NCI-H146 treated with DMSO at 0.1 percent for 48 hours (cell line): ENCODE measurements around the gene RAB11A.

Experiments
- DNase-seq: peaks from one replicate; lab custom pipeline; 2025; ENCODE audit not compliant: unreplicated experiment; lab: John Stamatoyannopoulos, UW

Gene RAB11A

DNA sequence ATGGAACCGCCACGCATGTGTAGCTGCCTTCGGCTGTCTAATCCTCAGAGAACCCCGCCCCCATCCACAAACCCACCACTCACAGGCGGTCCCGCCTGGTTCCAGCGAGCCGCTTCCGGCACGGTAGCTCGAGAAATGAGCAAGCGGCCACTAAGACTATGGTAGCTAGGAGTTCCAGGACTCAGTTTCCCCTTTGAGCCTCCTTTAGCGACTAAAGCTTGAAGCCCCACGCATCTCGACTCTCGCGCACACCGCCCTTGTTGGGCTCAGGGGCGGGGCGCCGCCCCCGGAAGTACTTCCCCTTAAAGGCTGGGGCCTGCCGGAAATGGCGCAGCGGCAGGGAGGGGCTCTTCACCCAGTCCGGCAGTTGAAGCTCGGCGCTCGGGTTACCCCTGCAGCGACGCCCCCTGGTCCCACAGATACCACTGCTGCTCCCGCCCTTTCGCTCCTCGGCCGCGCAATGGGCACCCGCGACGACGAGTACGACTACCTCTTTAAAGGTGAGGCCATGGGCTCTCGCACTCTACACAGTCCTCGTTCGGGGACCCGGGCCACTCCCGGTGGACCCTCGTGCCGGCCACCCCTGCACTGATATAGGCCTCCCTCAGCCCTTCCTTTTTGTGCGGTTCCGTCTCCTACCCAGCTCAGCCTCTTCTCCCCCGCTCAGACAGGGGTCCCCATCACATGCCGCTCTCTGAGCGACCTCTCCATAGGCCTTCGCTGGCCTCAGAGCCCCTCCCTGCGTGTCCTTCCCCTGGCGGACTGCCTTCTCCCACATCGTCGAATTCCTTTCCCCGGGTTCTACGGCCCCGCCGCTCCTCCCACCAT is at the start of gene RAB11A:
Gene RAB11A, plus strand, starts transcription at position 366 of the 828 bp plus-strand sequence. Its CDS starts 95 bp downstream, at position 461.
- DNase-seq: peak; percentile 71

DNA sequence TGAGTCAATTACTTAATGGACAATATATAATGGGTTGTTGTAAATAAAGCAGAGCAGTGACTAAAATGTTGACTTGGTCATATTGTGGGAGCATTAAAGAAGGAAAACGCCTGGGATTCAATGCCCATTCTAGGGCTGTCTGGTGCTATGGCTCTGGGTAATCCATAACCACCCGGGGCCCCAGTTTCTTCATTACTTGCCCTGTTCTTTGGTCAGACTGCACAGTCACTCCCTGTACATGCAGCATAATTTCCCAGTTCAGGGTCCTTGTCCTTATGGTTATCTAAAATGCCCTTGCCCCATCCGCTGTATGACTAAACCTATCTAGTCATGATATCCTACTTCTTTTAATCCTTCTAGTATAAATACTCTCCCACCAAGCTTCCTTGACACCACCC is 49.7 kb upstream of the RAB11A start:
- DNase-seq: no peak

GRCh38 chr15:65821070-65821469 is 48.2 kb upstream of the RAB11A start:
- DNase-seq: peak; percentile 67

GRCh38 chr15:65822316-65822715 is 47.0 kb upstream of the RAB11A start:
- no peak for DNase-seq

DNA sequence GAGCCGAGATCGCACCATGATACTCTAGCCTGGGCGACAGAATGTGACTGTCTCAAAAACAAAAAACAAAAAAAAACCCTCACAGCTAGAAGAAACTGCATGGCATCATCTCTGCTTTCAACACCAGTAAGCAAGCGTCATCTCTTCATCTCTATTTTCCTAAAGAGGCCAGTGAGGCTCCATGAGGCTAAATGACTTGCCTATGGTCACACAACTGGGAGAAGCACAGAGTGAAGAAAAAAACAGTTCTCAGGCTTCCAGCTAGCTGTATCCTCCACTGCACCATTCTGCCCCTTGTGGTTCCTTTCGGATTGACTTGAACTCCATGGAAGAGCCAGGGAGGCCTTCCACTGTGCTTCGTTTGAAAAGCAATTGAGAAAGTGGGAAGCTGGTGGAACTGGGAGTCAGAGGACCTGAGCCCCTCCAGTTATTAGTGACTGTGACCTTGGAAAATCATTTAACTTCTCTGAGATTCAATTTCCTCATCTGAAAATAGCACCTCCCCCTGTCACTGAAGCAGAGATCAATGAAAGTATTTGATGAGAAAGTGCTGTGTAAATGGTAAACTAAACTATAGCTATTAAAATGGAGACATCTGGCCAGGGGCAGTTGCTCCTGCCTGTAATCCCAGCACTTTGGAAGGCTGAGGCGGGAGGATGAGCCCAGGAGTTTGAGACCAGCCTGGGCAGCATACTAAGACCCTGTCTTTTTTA is 45.1 kb upstream of the RAB11A start:
- peak; percentile 59 for DNase-seq

- DNase-seq: no peak
Observed at GRCh38 chr15:65824941-65825544, 44.2 kb upstream of the RAB11A start.

- DNase-seq: no peak
Observed at GRCh38 chr15:65827065-65827464, 42.2 kb upstream of the RAB11A start.

DNA sequence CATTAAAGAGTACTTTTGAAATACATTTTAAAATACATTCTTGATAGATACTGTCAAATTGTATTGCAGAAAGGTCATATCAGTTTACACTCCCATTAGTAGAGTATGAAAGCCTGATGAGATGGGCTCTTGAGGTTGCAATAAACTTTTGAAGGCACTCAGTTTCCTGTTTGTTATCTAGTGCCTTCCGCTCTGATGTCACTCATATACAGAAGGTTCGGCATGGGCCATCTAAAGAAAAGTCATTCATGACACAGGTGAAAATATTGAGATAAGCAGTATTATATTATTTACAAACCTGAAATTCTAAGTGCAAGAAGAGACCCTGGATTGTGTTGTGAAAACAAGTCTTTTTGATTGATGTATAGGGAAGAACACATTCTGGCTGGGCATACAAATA is 40.7 kb upstream of the RAB11A start:
- no peak for DNase-seq

DNA sequence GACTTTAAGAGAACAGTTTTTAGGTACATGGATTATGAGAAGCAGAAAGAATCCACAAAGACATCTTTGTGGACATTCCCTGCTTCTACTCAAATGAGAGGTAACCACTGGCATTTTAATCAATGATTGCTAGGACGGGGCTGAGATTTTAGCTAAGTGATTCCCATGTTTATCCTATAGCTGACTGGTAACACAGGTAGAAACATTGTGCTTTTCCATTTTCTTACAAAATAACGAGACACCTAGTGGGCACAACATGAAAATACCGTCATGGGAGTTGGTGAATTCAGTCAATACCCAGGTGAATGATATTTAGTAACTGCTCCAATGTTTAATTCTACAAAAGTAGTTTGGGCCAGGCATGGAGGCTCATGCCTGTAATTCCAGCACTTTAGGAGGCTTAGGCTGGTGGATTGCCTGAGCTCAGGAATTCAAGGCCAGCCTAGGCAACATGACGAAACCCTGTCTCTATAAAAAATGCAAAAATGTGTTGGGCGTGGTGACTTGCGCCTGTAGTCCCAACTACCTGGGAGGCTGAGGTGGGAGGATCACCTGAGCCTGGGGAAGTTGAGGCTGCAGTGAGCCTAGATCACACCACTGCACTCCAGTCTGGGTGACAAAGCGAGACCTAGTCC is 40.0 kb upstream of the RAB11A start:
- DNase-seq: no peak

DNA sequence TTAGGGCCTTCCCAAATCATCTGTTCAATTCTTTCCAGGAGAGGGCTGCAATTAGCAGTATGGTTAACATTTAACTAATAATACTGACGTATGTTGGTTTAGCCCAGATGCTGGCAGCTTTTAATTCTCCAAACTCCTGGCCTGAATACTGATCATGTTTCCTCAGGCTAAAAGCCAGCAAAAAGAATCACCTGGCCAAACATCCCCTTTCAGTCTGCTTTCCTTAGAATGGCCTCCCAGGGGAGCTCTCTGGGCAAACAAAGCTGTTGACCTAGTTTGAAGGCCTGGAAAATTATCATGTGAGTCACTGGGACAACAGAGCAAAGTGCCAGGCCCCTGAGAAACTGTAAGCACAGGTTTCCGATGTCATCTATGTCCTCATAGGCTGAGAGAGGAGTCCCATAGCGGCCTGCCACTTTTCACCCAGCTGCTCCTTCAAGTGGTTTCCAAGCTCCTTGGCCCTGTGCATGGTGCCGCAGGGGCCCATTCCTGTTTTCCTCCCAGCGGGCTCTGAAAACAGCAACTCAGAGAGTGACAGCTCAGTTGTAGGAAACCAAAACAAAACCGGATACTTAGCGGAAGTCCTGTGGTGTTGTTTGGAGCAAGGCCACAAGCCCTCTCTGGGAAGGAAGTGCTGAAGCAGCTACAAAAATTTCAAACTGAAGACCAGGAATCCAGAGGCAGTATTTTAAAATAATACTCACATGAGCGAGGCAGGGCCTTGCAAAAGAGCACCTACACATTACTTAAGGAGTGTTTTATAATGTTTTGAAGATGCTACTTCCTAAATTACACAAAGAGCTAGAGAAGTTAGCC is 36.5 kb upstream of the RAB11A start:
- peak; percentile 98 for DNase-seq

DNA sequence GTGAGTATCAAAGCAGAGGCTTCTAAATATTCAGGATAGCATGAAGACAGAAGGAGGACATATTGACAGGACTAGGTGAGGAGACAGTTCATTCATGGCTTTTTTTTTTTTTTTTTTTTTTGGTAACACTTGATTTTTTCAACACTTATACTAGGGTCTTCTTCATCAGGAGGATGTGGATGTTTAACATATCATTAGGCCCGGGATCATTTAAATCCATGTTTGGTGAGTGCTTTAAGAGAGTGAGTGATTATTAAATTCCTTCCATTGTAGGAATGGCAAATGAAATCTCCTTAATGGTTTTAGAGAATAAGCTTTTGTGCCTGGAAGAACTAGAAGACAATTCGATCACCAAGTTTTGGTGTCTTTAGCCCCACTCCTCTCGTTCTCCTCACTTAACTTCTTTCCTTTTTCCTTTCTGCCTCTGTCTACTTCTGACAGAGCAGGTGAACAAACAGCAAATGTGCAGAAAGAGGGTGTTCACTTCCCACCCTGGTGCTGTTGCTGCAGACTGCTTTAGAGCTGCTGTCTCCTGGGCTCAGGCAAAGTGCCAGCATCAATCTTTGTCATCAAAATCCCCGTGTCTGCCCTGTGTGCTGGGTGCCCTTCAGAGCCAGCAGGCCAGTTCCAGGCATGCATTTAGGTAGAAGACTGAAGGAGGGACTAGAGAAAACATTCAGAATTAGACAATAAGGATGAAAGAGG is 35.6 kb upstream of the RAB11A start:
- peak; percentile 67 for DNase-seq

- no peak for DNase-seq
Observed at GRCh38 chr15:65834603-65835282, 34.5 kb upstream of the RAB11A start.

DNA sequence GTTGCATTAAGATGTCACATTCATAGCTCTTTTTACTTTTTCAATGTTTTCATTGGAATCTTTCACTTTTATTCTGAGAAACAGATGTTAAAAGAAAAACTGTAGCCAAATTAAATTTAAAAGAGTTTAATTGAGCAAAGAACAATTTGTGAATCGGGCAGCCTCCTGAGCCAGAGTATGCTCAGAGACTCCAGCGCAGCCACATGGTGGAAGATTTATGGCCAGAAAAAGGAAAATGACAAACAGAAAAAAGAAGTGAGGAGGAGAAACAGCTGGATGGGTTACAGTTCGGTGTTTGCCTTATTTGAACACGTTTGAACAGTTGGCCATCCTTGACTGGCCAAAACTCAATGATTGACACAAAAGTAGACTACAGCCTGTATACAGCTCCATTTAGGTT is 33.8 kb upstream of the RAB11A start:
- DNase-seq: no peak

DNA sequence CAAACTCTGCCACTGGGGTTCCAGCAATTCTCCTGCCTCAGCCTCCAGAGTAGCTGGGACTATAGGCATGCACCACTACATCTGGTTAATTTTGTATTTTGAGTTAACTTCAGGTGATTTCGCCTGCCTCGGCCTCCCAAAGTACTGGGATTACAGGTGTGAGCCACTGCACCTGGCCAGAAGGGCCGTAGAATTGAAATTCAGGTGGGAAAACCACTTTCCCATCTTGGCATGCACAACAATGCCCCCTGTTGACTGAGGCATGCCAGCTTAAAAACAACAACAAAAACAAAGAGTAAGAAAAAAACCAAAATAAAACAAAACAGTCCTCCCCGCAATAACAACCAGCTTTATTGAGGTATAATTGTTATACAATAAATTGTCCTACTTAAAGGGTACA is 32.6 kb upstream of the RAB11A start:
- DNase-seq: no peak

DNA sequence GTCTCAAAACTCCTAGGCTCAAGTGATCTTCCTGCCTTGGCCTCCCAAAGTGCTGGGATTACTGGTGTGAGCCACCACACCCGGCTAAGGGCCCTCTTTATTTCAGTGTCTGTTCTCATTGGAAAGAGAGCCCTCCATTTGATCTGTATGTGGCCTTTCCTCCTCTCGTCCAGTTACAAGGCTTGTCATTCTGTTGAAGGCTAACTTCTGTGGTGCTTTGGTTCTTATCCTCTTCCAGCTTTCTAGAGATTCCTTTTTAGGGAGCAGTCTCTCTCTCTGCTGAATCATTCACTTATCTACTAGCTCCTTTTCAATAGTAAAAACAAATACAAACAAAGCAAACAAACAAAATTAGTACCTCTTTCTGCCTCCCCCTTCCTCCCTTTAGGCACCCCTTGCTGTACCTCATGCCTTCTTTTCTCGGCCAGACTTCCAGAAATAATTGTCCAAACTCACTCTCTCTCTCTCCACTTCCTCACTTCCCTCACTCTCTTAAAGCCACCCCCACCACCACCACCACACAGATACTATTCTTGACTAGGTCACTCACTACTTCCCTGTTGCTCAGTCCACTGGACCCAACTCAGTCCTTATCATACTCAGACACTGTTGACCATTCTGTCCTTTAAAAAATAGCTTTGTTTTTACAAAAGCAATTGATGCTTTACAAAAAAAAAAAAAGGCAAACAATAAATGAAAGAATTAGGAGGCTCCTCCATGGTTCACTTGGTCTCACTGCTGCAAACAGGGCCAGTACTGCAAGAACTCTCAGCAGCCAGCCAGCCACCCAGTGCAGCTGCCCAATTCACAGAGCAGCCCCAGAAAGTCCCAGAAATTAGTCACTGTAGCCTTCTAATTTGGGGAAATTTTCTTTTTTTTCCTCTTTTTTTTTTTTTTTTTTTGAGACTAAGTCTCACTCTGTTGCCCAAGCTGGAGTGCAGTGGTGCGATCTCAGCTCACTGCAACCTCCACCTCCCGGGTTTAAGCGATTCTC is 31.7 kb upstream of the RAB11A start:
- DNase-seq: no peak

DNA sequence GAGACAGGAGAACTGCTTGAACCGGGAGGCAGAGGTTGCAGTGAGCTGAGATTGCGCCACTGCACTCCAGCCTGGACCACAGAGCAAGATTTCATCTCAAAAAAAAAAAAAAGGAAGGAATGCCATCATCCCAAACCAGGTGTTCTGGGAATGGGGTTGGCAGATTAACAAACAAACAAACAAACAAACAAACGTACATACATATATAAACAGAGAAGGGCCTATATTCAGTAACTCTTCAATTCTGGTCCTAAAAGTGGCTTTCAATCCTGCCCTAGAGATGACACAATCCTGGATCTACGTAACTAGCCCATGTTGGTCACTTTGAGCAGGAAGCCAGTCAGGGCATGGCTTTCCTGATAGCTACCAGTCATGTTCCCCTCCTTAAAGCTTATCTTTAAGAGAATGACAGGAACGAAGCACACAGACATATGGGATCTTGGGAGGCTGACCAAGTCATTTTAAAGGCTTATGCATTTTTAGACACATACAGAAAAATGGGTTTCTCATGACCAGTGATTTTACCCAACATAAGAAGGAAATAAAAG is 29.9 kb upstream of the RAB11A start:
- DNase-seq: no peak

DNA sequence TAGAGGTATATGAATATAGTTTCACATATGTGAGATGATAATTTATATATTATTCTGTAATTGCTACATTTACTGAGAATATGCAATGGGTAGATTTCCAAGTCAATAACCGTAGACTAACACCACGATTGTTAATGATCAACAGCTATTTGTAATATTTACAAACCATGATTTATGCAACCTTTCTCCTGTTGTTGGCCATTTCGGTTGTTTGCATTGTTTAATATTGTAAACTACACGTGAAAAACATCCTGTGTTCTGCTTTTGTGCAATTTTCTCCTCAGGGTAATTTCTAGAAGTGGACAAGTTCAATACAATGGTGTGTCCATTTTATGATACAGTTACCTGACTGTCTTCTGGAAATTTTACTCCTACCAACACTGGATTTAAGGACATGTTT is 29.3 kb upstream of the RAB11A start:
- DNase-seq: no peak
